Embryonic facial prominence (tissue), 1 donor: ENCODE data around the gene SMAD2.
"Not testable (repeated sequence)": the region's sequence is repeated elsewhere in the genome, so short reads cannot be mapped to it uniquely, and the experiment has no call there.

Experiments used
- DNase-seq: peaks from one replicate; pipeline ENCODE4 v3.0.0-alpha.2; 2016; ENCODE audit errors: extremely low spot score

SMAD2 gene

DNA sequence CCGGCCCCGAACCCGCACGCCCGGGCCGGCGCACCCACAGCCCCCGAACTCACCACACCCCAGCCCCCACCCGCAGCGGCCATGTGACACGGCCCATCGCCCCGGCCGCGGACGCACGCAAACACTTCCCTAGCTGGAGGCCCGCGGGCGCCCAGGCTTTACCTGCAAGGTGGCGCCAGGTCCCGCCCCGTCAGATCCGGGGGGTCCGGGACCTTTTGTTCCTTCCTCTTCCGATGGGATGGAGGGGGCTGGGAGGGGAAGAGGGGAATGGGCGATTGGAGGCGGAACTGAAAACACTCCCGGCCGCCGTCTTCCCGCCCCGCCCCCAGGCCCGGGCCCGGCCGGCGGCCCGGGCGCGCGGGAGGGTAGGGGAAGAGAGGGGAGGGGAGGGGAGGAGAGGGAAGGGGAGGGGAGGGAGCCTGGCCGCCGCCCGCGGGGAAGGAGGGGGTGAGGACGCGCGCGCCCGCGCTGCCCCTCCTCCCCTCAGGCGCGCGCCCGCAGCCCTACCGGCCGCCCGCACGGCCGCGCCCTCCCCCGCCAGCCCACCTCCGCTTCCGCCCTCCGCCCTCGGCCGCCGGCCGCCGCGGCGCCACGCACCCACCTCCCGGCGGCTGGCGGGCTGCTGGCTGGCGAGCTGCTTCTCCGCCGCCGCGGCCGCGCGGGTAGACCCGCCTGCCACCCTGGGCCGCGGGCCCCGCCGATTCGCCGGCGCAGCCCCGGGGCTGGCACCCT is at the start of gene SMAD2:
Gene SMAD2 (minus strand): TSS at position 461 of the 732 bp plus-strand sequence. CDS start 33,903 bp downstream, outside the sequence.
- peak; percentile 48 for DNase-seq

DNA sequence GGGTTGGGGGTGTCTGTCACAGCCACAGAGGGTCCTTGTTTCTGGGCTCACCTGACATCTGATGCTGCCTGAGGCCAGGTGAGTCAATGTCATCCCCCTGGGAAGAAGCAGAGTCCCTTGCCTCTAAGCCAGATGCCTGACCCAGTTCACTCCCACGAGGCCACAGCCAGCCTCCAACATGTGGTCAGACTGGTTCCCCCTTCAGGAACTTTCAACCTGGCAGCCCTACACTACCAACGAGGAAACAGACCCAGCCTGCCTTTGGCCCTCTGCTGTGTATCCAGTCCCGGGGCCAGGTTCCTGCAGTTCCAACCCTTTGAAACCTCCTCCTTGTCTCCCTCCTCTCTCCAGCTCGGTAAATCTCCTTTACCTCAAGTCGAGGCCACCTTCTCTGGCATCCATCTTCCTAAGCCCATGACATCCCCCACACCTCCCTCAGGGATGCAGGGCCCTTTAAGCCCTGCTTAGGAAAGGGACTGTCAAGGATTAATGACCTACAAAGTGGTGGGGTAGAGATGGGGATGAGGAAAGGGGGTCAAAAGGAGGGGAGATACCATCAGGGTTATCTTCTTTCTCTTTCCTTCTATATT is 49.2 kb upstream of the SMAD2 start:
- no peak for DNase-seq

DNA sequence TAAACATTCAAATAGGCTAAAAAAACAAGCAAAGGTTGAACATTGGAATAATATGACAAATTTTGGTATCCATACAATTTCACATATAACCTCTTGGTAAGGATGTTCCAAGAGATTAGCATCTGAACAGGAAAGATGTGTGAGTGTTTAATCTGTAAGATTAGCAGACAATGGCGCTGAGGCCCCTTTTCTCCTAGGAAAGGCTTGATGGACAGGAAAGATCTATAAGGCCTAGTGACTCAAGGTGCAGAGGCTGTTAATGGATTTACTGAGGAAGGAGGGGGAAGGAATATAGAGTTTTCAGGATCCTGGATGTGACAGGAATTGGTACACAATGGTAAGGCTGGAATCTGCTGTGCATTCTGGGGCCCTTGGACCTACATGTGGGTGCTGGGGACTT is 48.1 kb upstream of the SMAD2 start:
- no peak for DNase-seq

DNA sequence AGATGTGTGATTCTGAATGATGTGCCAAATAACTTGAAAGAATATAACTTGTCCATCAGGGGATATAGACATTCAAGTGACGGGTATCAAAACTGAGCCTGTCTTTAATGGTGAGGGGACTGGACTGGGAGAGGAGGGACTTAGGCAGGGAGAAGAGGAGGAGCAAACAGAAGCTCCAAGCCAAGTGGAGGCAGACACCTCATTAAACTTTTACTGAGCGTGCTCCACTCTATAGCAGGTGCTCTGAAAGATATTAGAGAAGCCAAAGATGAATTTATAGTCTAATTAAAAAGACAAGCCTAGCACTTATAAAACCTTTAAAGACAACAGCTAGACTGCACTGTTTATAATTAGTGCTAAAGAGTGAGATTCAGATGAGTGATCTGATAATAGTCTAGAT is 47.7 kb upstream of the SMAD2 start:
- DNase-seq, result no peak

DNA sequence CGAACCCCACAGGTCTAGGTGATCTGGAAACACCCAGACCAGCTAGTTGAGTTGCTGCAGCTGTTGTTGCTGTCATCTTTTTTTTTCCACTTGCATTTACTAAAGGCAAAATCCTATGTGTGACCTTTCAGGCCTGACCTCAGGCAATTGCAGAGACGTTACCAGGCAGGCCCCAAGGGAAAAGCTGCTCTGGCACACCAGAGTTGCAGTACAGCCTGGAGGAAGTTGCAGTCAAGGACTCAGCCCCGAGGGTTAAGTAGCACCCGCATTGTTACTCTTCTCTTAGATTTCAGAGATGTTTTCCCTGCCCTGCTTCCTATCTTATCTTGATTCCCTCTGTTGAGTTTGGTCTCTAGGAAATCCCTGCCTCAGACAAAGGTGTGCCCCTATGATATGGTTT is 45.2 kb upstream of the SMAD2 start:
- no peak for DNase-seq

DNA sequence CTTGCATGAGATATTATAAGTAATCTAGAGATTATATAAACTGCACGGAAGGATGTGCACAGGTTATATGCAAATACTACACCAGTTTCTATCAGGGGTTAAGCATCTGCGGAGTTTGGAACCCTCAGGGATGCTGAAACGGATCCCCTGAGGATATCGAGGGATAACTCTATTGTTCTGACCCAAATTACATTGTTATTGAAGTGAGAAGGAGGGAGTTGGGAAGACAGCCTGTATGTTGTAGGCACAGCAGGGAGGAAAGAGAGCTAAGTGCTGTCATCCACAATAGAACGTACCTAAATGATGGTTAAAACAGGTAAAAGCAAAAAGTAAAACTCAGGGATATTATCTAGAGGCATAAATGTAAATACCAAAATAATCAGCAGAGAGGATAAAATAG is 44.6 kb upstream of the SMAD2 start:
- DNase-seq, result no peak

DNA sequence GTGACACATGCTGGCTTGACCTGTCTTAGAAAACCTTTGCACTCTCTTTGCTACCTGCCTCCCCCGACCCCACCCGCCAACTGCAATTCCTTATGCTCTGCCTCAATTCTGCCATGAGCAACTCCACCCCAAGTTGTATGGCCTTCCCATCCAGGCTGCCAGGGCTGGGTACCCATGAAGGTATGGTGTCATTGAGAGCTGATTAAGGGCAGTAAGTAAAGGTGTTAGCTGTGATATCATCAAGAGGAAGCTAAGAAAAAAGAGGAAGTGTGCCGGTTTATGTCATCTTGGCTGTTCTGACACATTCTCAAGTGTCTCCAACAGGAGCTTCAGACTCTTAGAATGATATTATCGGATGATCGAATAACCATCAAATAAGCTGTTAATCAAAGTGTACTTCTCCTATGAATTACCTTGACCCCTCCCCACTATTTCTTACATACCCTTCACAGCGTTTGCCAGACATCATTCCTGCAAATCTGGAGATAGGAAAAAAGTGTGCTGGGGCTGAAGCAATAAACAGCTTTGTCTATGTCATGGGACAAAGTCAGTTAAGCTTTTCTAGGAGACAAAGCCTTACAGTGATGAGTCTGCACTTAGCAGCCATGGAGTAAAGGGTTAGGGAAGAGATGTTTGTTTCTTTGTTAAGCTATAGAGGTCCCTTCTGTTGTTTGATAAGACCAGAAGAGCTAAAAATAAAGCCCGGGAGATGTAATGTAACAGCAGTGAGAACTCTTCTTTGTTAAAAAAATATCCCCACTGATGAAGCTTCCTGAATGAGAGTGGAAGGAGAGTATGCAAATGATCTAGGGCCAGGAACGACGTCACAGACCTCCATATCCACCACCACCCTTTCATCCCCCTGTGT is 40.4 kb upstream of the SMAD2 start:
- no peak for DNase-seq

DNA sequence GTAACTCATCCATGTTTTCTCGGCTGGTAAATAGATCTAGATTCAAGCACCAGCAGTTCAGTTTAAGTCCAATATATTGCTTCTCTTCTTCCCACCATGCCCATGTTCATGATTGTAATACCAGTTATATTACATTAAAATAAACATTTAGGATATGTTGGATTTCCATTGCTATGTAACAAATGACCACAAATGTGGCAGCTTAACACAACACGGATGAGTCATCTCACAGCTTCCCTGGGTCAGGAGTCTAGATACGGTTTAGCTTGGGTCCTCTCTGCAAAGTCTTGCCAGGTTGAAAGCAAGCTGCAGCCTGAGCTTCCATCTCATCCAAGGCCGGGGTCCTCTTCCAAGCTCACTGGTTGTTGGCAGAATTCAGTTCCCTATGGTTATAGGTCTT is 39.4 kb upstream of the SMAD2 start:
- DNase-seq, result no peak

DNA sequence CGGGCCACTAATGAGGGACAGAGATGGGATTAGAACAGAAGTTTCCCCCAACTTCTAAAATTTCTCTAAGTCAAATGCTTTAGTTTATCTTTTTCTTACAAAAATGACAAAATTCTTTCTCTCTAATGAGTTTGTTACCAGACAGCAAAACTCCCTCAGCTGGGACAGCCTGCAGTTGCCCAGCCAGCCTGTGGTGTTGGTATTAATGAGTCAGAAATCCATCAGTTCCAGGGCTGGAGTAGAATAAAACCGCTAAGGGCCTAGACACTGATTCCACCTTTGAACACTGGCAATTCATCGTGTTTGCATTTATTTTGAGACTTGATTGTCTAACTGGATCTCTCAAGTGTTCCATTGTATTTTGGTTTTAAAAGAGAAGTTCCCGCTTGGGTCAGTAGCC is 38.3 kb upstream of the SMAD2 start:
- no peak for DNase-seq

DNA sequence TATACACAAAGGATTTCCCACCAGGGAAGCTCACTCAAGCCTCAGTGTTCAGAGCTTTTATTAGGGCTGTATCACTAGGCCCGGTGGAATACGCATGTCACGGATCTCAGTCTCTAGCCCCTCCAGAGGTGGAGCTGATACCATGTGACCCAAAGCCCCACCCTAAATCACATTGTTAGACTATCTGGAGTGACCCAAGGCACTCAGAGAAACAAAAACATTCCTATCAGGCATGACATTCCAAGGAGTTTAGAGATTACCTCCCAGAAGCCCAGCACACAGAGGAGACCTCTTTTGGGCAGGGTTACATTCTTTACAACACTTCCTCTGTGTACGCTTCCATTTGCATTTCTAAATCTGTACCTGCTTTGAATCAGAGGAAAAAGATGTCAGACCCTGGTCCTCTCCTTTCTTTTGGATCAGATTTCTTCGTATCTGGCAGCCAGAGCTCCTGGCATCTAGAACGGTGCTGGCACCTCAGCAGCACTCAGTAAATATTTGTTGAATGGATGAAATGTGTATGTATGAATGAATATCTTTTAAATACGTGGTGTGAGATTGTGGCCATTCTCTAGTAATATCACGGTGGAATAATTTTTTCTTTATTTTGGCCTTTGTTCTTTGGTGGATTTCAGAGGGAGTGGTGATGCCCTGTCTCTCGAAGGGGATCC is 37.7 kb upstream of the SMAD2 start:
- no peak for DNase-seq

DNA sequence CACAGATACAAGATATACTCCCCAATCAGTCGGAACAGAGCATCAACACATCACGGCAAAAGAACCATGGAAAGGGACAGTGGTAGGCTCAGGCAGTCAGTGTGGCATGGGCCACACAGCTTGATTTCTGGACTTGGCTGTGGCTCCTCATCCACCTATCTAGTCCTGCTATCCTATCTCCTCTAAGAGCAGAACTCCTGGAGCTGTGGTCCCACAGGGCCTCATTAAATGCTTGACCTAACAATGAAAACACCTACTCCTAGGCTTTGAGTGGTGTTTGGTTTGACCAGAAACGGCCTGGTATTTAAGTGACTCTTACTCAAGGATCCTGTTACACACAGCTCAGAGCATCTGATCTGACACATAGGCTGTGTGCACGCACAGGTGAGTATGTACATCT is 33.6 kb upstream of the SMAD2 start:
- no peak for DNase-seq

DNA sequence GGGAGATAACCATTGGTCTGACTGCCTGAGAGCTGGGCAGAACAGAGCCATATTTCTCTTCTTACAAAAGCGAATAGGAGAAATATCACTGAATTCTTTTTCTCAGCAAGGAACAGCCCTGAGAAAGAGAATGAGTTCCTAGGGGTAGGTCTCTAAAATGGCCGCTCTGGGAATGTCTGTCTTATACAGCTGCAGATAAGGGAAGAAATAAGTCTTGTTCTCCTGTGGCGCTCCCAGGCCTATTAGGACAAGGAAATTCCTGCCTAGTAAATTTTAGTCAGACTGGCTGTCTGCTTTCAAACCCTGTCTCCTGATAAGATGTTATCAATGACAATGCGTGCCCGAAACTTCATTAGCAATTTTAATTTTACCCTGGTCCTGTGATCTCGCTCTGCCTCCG is 30.5 kb upstream of the SMAD2 start:
- DNase-seq, result not testable (repeated sequence)

DNA sequence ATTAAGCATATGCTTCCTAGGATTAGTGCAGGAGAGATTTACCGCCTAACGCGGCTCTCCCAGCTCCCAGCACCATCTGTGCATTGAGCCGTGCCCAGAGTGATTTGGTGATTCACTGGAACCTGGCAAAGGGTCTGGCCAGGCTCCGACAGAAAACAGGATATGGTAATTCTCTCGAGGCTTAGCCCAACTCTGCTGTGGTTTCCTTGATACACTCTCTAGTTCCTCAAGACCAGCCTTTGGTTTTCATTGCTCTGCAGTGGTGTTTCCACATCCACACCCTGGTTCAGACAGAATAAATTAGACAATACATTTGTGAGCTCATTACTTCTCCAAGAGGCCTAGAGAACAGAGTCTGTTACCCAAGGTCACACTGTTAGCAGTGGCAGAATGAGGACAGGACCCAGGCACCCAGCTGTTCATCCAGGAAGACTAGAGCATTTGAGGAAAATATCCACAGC is 23.0 kb upstream of the SMAD2 start:
- no peak for DNase-seq

DNA sequence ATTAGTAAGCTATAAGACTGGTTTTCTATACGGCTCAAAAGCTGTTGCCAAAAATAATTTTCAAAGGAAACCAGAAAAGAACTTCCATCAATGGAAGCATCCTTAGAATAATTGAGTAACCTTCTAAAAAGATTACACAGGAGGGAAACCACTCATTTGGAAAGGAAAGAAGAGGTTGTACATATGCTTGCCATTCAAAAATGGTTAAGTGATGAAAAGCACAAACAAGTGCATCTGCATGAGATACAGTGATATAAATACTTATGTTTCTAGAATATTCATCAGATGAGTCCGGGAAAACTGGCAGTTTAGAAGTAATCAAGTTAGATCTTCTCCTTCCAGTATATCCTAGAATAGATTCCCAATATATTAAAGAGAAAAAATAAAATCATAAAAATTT is 20.1 kb upstream of the SMAD2 start:
- no peak for DNase-seq

DNA sequence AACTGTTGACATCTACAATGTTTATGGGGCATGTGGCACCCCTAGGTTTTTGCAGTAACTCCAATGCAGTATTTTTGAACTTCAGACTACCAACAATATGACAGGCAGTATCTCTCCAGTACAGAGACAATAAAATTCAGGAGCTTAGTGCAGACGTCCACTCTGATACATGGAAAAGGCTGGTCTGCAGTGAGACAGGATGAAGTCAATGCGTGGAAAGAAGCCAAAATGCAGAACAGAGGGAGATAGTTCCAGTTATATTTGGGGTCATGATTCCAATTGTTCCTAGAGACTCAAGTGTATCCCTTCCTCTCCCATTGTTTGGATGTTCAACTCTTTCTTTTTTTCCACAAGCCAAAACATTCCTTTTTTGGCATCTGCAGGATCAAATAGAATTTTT is 18.7 kb upstream of the SMAD2 start:
- no peak for DNase-seq

DNA sequence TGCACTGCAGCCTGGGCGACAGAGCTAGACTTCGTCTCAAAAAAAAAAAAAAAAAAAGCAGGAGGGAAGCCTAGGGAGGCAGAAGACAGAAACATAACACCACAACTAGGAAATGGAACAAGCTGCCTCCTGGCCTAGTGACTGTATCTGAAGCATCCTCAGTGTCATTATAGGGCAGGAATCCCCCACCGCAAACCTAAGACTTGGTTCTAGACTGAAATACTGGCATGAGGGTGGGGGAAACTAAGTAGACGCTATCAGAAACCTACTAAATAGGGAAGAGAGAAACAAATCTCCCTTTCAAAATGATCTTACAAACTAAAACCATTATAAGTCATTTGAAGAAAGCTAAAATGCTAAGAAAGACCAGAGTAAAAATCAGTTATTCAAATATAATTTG is 16.4 kb upstream of the SMAD2 start:
- DNase-seq, result no peak

DNA sequence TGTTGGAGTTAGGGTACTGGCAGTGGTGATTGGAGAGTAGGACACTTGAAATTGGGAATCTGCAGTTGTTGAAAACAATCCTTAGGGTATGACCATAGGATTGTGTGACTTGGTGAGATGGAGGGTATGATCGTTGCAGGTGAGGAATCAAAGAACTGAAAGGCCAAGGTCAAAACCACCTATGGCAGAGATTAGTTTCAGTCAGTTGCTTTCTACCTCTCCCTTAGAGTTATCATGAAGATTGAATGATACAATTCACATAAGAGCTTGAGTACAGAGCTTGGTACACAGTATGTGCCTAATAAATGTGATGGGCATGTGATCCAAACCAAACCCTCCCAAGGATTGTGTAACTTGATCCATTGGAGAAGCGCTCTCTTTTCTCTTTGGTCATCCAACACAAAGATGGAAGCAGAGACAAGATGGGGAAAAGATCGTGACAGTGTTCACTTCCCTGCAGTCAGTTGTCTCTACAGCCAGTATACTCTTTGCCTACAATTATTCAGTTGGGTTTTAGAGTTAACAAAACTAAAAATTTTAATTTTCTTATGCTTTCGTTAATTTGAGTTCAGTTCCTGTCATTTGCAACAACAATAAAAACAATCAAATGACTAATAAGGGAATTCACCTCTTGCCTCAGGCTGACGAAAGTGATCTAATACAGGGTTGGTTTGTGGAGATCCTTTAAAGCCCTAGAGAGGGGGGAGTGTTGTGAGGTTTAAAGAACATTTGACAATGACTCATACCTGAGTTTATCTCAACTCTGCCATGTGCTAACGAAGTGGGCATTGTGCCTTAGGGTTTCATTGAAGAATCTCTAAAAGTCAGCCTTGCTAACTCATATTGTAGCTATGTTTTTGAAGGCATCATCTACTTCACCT is 14.8 kb upstream of the SMAD2 start:
- no peak for DNase-seq

DNA sequence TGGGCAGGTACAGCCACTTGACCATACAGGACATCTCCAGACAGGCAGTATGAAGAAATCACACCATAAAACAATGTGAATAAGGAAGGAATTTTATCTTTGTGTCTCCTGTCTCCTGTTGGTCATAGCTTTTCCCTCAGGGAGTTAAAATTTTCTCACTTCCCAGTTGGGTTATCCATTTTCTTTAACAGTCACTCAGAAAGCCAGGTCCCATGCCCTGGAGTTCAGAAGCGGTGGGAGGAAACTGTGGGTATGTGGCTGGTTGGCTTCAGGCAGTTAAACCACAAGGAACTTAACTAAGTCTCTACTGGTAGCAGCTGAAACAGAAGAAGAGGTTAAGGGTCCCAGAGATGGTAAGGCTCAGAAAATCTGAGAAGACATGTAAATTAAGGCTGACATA is 6.5 kb upstream of the SMAD2 start:
- no peak for DNase-seq

DNA sequence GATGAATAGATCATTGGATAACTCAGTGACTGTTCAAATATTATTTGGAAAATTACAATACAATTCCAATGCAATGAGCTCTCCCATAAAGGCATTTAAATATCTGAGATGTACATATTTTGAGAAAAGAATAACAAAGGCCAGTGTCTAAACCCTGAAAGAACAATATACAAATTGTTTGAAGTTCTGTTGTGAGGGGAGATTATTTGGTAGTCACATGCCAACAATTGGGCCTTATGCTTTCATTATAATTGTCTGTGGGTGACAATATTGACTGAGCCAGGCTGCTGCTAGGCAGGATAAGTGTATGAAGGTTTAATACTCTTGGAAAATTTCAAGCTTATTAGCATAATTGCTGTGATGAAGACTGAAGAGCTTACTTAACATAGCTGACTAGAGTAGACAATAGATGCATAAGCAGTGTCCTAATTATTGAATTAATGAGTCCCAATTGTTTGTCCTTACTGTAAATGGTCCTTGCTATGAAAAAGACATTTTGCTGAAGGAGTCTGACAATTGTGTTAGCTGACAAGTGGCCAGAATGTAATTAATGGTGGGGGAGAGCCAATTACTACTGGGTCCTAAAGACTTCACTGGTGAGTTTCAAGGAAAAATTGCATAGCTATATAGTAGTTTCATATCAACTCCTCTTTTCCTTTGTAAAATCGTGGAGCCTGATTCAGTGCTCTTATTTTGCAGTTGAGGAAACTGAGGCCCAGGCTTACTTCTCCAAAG is 5.0 kb upstream of the SMAD2 start:
- no peak for DNase-seq

DNA sequence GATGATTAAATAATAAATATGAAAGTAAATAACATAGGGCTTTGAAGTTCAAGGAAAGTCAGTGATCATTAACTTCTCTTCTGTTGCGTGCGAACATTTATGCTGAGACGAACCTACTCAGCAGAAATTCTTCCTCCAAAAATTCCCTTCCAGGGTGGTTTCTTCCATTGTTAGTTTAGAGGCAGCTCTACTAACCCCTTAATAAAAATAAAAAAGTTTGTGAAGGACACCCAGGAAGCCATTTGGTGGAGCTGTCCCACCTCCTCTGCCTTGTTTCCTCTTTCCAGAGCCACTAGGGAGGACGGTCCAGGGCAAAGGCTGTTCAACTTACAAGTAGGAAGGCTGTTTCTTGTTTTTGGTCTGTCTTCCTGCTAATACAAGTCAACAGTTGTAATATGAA is 2.1 kb upstream of the SMAD2 start:
- no peak for DNase-seq

DNA sequence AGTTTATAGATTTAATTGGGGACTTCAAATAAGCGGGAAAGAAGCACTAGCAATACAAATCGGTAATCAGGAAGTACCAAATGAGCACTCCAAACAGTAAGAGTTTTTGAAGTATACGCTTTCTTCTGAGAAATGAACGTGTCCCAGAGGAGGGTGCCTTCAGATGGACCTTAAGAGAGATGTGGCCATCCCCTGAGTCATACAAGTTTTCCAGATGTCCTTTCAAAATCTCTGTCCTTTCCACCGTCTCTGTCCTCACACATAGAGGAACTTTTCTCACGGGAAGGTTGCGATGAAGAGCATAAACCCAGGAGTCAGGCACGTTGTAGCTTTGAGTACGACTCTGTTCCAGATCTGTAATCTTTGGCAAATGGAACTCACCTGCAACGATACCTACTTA is 1.7 kb upstream of the SMAD2 start:
- DNase-seq, result no peak
